Measurements from ENCODE around the gene ZFHX3. TPM values are rescaled to one million over a fixed set of nuclear protein-coding genes. Genes with fewer than 3 reads are reported as not detected.

The ZFHX3 gene
- total RNA-seq, 1 experiment from 2014 or later: 1.5 TPM

GRCh38 chr16:72959301-72959996 lies 88.5 kb downstream of the ZFHX3 start:
- Histone ChIP-seq H3K23me2 (ENCODE audit: insufficient read length, low read depth, low read length, poor library complexity, severe bottlenecking) (no peaks in the 10 kb centered on the region), H3K56ac (ENCODE audit: insufficient read length, low read depth, low read length) (no peak overlapping the region), H4K91ac (ENCODE audit: insufficient read length, low read depth, low read length) (no peak overlapping the region), H2AK5ac (ENCODE audit: insufficient read length, low read length) (no peak overlapping the region), H3K79me1 (ENCODE audit: insufficient read depth, low read depth, low read length, poor library complexity, severe bottlenecking) (no peaks in the 10 kb centered on the region), H3K79me2 (ENCODE audit: insufficient read depth, low read length) (no peaks in the 10 kb centered on the region), H4K5ac (ENCODE audit: insufficient read length, low read depth, low read length) (no peak overlapping the region), H2BK20ac (ENCODE audit: low read depth, low read length, poor library complexity, severe bottlenecking) (no peak overlapping the region), H3T11ph (ENCODE audit: low read length) (no peak overlapping the region), H3K4ac (ENCODE audit: low read depth, low read length) (no peak overlapping the region), H2BK12ac (ENCODE audit: insufficient read length, low read depth, low read length) (no peak overlapping the region), H4K8ac (replicated peaks; ENCODE audit: insufficient read length, low read depth, low read length) (no peak overlapping the region), H2AFZ (ENCODE audit: low read length) (no peak overlapping the region), H3K18ac (ENCODE audit: insufficient read length, low read depth, low read length) (no peak overlapping the region), H4K20me1 (ENCODE audit: control insufficient read depth, insufficient read depth, insufficient read length) (no peaks in the 10 kb centered on the region), H3K4me1 (ENCODE audit: insufficient read depth, low read length) (no peaks in the 10 kb centered on the region), H2BK120ac (ENCODE audit: low read depth, low read length, poor library complexity, severe bottlenecking) (no peak overlapping the region), H3K4me2 (ENCODE audit: insufficient read depth, insufficient read length, low read length) (no peak overlapping the region), H3K14ac (ENCODE audit: insufficient read depth, low read length) (no peak overlapping the region), H3K27ac (ENCODE audit: insufficient read length, low read depth, low read length) (no peak overlapping the region), H3K27me3 (ENCODE audit: insufficient read depth, low read length) (no peaks in the 10 kb centered on the region; the same call in 1 of the 2 replicates), H2BK15ac (ENCODE audit: low read depth, low read length) (no peak overlapping the region), H2BK5ac (ENCODE audit: insufficient read length, low read length) (no peak overlapping the region), H3K23ac (ENCODE audit: insufficient read length, low read depth, low read length) (no peak overlapping the region), H3K9me3 (ENCODE audit: control insufficient read depth, low read depth, low read length) (no peaks in the 10 kb centered on the region), H3K9ac (ENCODE audit: extremely low read depth, insufficient read length, low read length) (no peak overlapping the region)
- Mint-ChIP-seq H3K36me3 (ENCODE audit: insufficient read depth in 1 of 3, low read depth in 3 of 3) (no peaks in the 10 kb centered on the region; a peak in 1 of 7 replicates), H3K27ac (no peak overlapping the region), H3K4me3 (no peak overlapping the region; a peak in 1 of 5 replicates), H3K4me1 (peaks cover 5 to 13% of the 10 kb centered on the region in 2 experiments; a peak in 2 of 4 replicates), H3K27me3 (ENCODE audit: low read depth) (peaks cover 20% of the 10 kb centered on the region), H3K9me3 (no peaks in the 10 kb centered on the region)
- WGBS (ENCODE audit: extremely low coverage, insufficient read length, low lambda C conversion rate): no CpG with 5 or more reads among the region's 46 CpGs
- no peak for DNase-seq
- TF ChIP-seq, protein P1, sequence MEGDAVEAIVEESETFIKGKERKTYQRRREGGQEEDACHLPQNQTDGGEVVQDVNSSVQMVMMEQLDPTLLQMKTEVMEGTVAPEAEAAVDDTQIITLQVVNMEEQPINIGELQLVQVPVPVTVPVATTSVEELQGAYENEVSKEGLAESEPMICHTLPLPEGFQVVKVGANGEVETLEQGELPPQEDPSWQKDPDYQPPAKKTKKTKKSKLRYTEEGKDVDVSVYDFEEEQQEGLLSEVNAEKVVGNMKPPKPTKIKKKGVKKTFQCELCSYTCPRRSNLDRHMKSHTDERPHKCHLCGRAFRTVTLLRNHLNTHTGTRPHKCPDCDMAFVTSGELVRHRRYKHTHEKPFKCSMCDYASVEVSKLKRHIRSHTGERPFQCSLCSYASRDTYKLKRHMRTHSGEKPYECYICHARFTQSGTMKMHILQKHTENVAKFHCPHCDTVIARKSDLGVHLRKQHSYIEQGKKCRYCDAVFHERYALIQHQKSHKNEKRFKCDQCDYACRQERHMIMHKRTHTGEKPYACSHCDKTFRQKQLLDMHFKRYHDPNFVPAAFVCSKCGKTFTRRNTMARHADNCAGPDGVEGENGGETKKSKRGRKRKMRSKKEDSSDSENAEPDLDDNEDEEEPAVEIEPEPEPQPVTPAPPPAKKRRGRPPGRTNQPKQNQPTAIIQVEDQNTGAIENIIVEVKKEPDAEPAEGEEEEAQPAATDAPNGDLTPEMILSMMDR (conservative IDR thresholded peaks at IDR 0.05): no peak

Data from H9 (cell line).